ENCODE results near the gene SOWAHD. TPM values are rescaled to one million over a fixed set of nuclear protein-coding genes. Genes with fewer than 3 reads are reported as not detected.
"Not testable (repeated sequence)": the region's sequence is repeated elsewhere in the genome, so short reads cannot be mapped to it uniquely, and the experiment has no call there.

Gene SOWAHD
- total RNA-seq, 1 experiment from 2014 or later: 1.1 TPM

DNA sequence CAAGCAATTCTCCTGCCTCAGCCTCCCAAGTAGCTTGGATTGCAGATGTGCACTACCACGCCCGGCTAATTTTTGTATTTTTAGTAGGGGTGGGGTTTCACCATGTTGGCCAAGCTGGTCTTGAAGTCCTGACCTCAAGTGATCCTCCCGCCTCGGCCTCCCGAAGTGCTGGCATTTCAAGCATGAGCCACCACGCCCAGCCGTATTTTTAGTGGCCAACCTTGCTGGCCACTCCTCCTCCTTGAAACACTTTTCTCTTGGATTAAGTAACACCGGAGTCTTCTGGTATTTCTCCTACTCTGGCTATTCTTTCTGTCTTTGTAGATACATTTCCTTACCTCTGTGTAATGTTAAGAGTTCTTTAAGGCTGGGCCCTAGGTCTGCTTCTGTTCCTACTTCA is 44.2 kb downstream of the SOWAHD start (continued):
- no peak for TF ChIP-seq ZBTB33 (IDR thresholded peaks at IDR 0.05; ENCODE audit: extremely low read depth, insufficient replicate concordance, low read length)
- no peak for TF ChIP-seq SP1 (IDR thresholded peaks at IDR 0.05; ENCODE audit: low read depth)

GRCh38 chrX:119808461-119808860 is 50.1 kb downstream of the SOWAHD start:
- intact Hi-C loops (cut with micrococcal nuclease); H3K9ac ChIP-seq (ENCODE audit: low read length); H3K27me3 ChIP-seq (ENCODE audit: insufficient read depth, low read length); POLR2A ChIA-PET; H2AFZ ChIP-seq (ENCODE audit: low read depth, low read length, poor library complexity, severe bottlenecking); H3K4me1 ChIP-seq (ENCODE audit: control insufficient read depth in 1 of 2, insufficient read depth in 2 of 2, low read length in 2 of 2); H3K9me2 ChIP-seq (ENCODE audit: insufficient read depth); BruUV-seq (replicated peaks); ATAC-seq; H3K36me3 ChIP-seq (ENCODE audit: control insufficient read depth in 1 of 2, insufficient read depth in 2 of 2, low read length in 2 of 2); H3K4me3 ChIP-seq (replicated peaks in 1 of 2; ENCODE audit: low read depth in 1 of 2, low read length in 2 of 2); RAD21 ChIA-PET (ENCODE audit: low non-redundant PET in 1 of 2, low total read pairs in 2 of 2, uncharacterized antibody in 2 of 2, unreplicated experiment in 2 of 2); H3K9me3 ChIP-seq (ENCODE audit: control insufficient read depth in 1 of 2, insufficient read depth in 1 of 2, low read depth in 1 of 2, low read length in 2 of 2); H4K20me1 ChIP-seq (ENCODE audit: insufficient read depth); DNase-seq (ENCODE audit: low read depth, low spot score); H3K27ac ChIP-seq (ENCODE audit: low read depth, low read length); CTCF ChIA-PET; H3K4me2 ChIP-seq (ENCODE audit: low read length); H3K79me2 ChIP-seq (ENCODE audit: insufficient read depth, low read length): not testable (repeated sequence)

GRCh38 chrX:119809185-119809666 is 50.8 kb downstream of the SOWAHD start:
- no peaks in the 10 kb centered on the region for H3K9me2 ChIP-seq (ENCODE audit: insufficient read depth)
- BruUV-seq (replicated peaks): no TSS peak
- H3K36me3 ChIP-seq (ENCODE audit: control insufficient read depth in 1 of 2, insufficient read depth in 2 of 2, low read length in 2 of 2): no peaks in the 10 kb centered on the region
- no peaks in the 10 kb centered on the region for H4K20me1 ChIP-seq (ENCODE audit: insufficient read depth)
- ChIA-PET CTCF (no interaction called here), POLR2A (no interaction called here), RAD21 (ENCODE audit: low non-redundant PET in 1 of 2, low total read pairs in 2 of 2, uncharacterized antibody in 2 of 2, unreplicated experiment in 2 of 2) (no interaction called here)
- ATAC-seq (no peak), DNase-seq (ENCODE audit: low read depth, low spot score) (no peak)
- H3K79me2 ChIP-seq (ENCODE audit: insufficient read depth, low read length): no peaks in the 10 kb centered on the region
- TF ChIP-seq ELF1 (IDR thresholded peaks at IDR 0.05; ENCODE audit: borderline replicate concordance, low read depth): no peak
- no peak for TF ChIP-seq SP1 (IDR thresholded peaks at IDR 0.05; ENCODE audit: low read depth)
- TF ChIP-seq ZFX (IDR thresholded peaks at IDR 0.05): no peak
- no peak for TF ChIP-seq RAD21 (IDR thresholded peaks at IDR 0.05; ENCODE audit: low read depth)
- no peak for TF ChIP-seq SIN3A (IDR thresholded peaks at IDR 0.05; ENCODE audit: low read depth)
- TF ChIP-seq, protein P1, sequence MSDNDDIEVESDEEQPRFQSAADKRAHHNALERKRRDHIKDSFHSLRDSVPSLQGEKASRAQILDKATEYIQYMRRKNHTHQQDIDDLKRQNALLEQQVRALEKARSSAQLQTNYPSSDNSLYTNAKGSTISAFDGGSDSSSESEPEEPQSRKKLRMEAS (IDR thresholded peaks at IDR 0.05): no peak
- TF ChIP-seq SRF (IDR thresholded peaks at IDR 0.05; ENCODE audit: low read depth): no peak
- no peak for TF ChIP-seq POLR2AphosphoS5 (IDR thresholded peaks at IDR 0.05; ENCODE audit: low read depth, low read length)
- TF ChIP-seq POLR2A (IDR thresholded peaks at IDR 0.05; ENCODE audit: borderline replicate concordance, extremely low read depth, insufficient read depth, insufficient read length): no peak
- TF ChIP-seq CBX3 (IDR thresholded peaks at IDR 0.05; ENCODE audit: low read depth): no peak
- no peak for TF ChIP-seq CEBPB (IDR thresholded peaks at IDR 0.05; ENCODE audit: low read depth)
- no peak for TF ChIP-seq YY1 (IDR thresholded peaks at IDR 0.05; ENCODE audit: extremely low read depth, insufficient replicate concordance, low read depth, low read length)
- no peak for TF ChIP-seq ATF3 (IDR thresholded peaks at IDR 0.05)
- no peak for TF ChIP-seq ZBTB33 (IDR thresholded peaks at IDR 0.05; ENCODE audit: extremely low read depth, insufficient replicate concordance, low read length)
- no peak for TF ChIP-seq JUND (IDR thresholded peaks at IDR 0.05)
- no peak for TF ChIP-seq FOSL1 (IDR thresholded peaks at IDR 0.05; ENCODE audit: low read depth)
- H3K4me2 ChIP-seq (ENCODE audit: low read length): no peak overlapping the region
- no peak overlapping the region for H2AFZ ChIP-seq (ENCODE audit: low read depth, low read length, poor library complexity, severe bottlenecking)
- no peak overlapping the region for H3K27ac ChIP-seq (ENCODE audit: low read depth, low read length)
- H3K4me3 ChIP-seq (replicated peaks in 1 of 2; ENCODE audit: low read depth in 1 of 2, low read length in 2 of 2): no peak overlapping the region
- H3K9ac ChIP-seq (ENCODE audit: low read length): no peak overlapping the region
- no peaks in the 10 kb centered on the region for H3K9me3 ChIP-seq (ENCODE audit: control insufficient read depth in 1 of 2, insufficient read depth in 1 of 2, low read depth in 1 of 2, low read length in 2 of 2)
- H3K27me3 ChIP-seq (ENCODE audit: insufficient read depth, low read length): no peaks in the 10 kb centered on the region
- peaks cover 0 to 5% of the 10 kb centered on the region in 2 experiments; a peak in 1 of 4 replicates for H3K4me1 ChIP-seq (ENCODE audit: control insufficient read depth in 1 of 2, insufficient read depth in 2 of 2, low read length in 2 of 2)
- intact Hi-C loops (cut with micrococcal nuclease): no loop called here
